ENCODE data around the gene TBC1D4. TPM values are rescaled to one million over a fixed set of nuclear protein-coding genes. Genes with fewer than 3 reads are reported as not detected.

TBC1D4 gene
- total and polyA plus RNA-seq, 9 of the 15 experiments (the other 6 are each of a cell fraction or from before 2014, with no cell fraction given): 2.8 to 12.3 (median 7.0) TPM

- TF ChIP-seq PRPF4 (IDR thresholded peaks at IDR 0.05; ENCODE audit: insufficient read depth, low read depth, low read length, poor library complexity, severe bottlenecking) (no peak), KLF1 (tag; IDR thresholded peaks at IDR 0.05) (no peak), MAFG (tag; conservative IDR thresholded peaks at IDR 0.05) (no peak)
Observed at GRCh38 chr13:75302071-75302698, 179.8 kb downstream of the TBC1D4 start (continued).

- Histone ChIP-seq H3K4me1 (replicated peaks in 1 of 2; ENCODE audit: control insufficient read depth in 2 of 2, insufficient read depth in 2 of 2, low read length in 2 of 2) (no peaks in the 10 kb centered on the region; a peak in 1 of 5 replicates), H3K4me2 (ENCODE audit: insufficient read depth, low read length) (no peak overlapping the region), H2AFZ (ENCODE audit: low read depth, low read length) (no peak overlapping the region), H3K36me3 (ENCODE audit: control insufficient read depth, insufficient read depth, low read length) (no peaks in the 10 kb centered on the region), H3K27ac (ENCODE audit: extremely low read depth, low read depth, low read length) (no peak overlapping the region), H3K9ac (ENCODE audit: insufficient read depth in 1 of 2, low read depth in 2 of 2, low read length in 2 of 2) (no peak overlapping the region), H4K20me1 (replicated peaks; ENCODE audit: control insufficient read depth, insufficient read depth, low read length) (no peaks in the 10 kb centered on the region; the same call in 1 of the 2 replicates), H3K79me2 (ENCODE audit: control insufficient read depth, insufficient read depth, low read length) (no peaks in the 10 kb centered on the region), H3K9me1 (ENCODE audit: control insufficient read depth, insufficient read depth, low read length) (no peaks in the 10 kb centered on the region), H3K27me3 (ENCODE audit: control insufficient read depth in 2 of 2, insufficient read depth in 2 of 2, low read length in 2 of 2) (no peaks in the 10 kb centered on the region), H3K4me3 (no peak overlapping the region), H3K9me3 (replicated peaks; ENCODE audit: control insufficient read depth, insufficient read depth, low read depth, low read length) (peaks cover 4% of the 10 kb centered on the region; the same call in 1 of the 2 replicates)
- POLR2A ChIA-PET: no interaction called here
- FAIRE-seq (no peak), ATAC-seq (no peak), DNase-seq (ENCODE audit: extremely low read depth in 1 of 4, low spot score in 3 of 4) (no peak)
- in situ Hi-C loops (cut with MboI): no loop called here
- CTCF ChIA-PET (ENCODE audit: low intra/inter-chr PET ratio): no interaction called here
- BruUV-seq (replicated peaks): no TSS peak
- 43% methylated on average over 4 of the region's 4 CpGs for WGBS (ENCODE audit: insufficient coverage, low coverage, missing lambda C conversion rate)
- intact Hi-C loops (cut with micrococcal nuclease): no loop called here
- TF ChIP-seq PML (IDR thresholded peaks at IDR 0.05; ENCODE audit: low read length): no peak
- no peak for TF ChIP-seq RNF219 (CRISPR knock-in tag; IDR thresholded peaks at IDR 0.05)
- no peak for TF ChIP-seq NBN (IDR thresholded peaks at IDR 0.05; ENCODE audit: low read depth)
- no peak for TF ChIP-seq ZKSCAN1 (IDR thresholded peaks at IDR 0.05; ENCODE audit: low read depth, low read length)
- TF ChIP-seq PTBP1 (IDR thresholded peaks at IDR 0.05; ENCODE audit: low read depth, low read length): no peak
- TF ChIP-seq CBX1 (IDR thresholded peaks at IDR 0.05; ENCODE audit: low read depth): no peak
Observed at GRCh38 chr13:75299913-75300862, 181.8 kb downstream of the TBC1D4 start.

All from K562 (cell line).